Thoracic aorta (tissue), 2 donors: ENCODE measurements around the gene RALGAPA2. TPM values are rescaled to one million over a fixed set of nuclear protein-coding genes. Genes with fewer than 3 reads are reported as not detected.

Experiments used
- ATAC-seq: fragments of 150-250 bp; one replicate; pipeline ENCODE4 v1.8.0; 2017; ENCODE audit warnings: low read depth; ENCODE audit not compliant: insufficient number of reproducible peaks, low FRiP score
- DNase-seq: peaks from one replicate; pipeline ENCODE4 v3.0.0-alpha.2; 2020; ENCODE audit warnings: low spot score
- H3K27ac ChIP-seq, 2 donors: fragments of 200-600 bp; sonication (generic); 1 replicate in 1 of 2; 2 replicates in 1 of 2; pipeline ENCODE4 v1.5.1; 2016; ENCODE audit warnings: mild to moderate bottlenecking in 2 of 2, moderate library complexity in 2 of 2
- H3K27me3 ChIP-seq: fragments of 200-600 bp; sonication (generic); replicated peaks from 2 replicates; pipeline ENCODE4 v1.6.0; 2016; ENCODE audit warnings: mild to moderate bottlenecking; ENCODE audit not compliant: insufficient read depth
- H3K36me3 ChIP-seq: fragments of 200-600 bp; sonication (generic); one replicate; pipeline ENCODE4 v1.5.1; 2016
- H3K4me1 ChIP-seq, 2 donors: fragments of 200-600 bp; sonication (generic); 1 replicate in 1 of 2; 2 replicates in 1 of 2; pipeline versions ENCODE4 v1.5.1 to v1.6.0; 2016; ENCODE audit warnings: low read depth in 2 of 2, mild to moderate bottlenecking in 1 of 2; ENCODE audit not compliant: control insufficient read depth in 1 of 2
- H3K4me3 ChIP-seq: fragments of 200-600 bp; sonication (generic); 2 replicates; pipeline ENCODE4 v1.5.1; 2016; ENCODE audit warnings: mild to moderate bottlenecking
- H3K9me3 ChIP-seq: fragments of 200-600 bp; sonication (generic); 2 replicates; pipeline ENCODE4 v1.5.1; 2016
- CTCF ChIP-seq: fragments of 200-600 bp; sonication (generic); IDR thresholded peaks from one replicate; pipeline ENCODE4 v1.5.1; 2019; ENCODE audit warnings: antibody characterized with exemption
- total RNA-seq, 2 donors: library from RNA; depleted of rRNA; stranded (reverse); fragments of >200 nt; gene quantifications; one replicate each; pipeline versions ENCODE4 v1.1.0 to v1.2.3, GENCODE V29; 2016

Gene RALGAPA2
- total RNA-seq, 2 donors from 2014 or later = 20.3 to 48.3 TPM

GRCh38 chr20:20525756-20526155 is 186.7 kb downstream of the RALGAPA2 start:
- Histone ChIP-seq H3K27me3 (no peaks in the 10 kb centered on the region), H3K27ac (no peak overlapping the region), H3K4me1 (peaks cover 0 to 11% of the 10 kb centered on the region in 2 donors), H3K4me3 (no peak overlapping the region), H3K36me3 (peaks cover 9% of the 10 kb centered on the region), H3K9me3 (no peaks in the 10 kb centered on the region)
- no peak for ATAC-seq
- DNase-seq = no peak
- no peak for TF ChIP-seq CTCF

DNA sequence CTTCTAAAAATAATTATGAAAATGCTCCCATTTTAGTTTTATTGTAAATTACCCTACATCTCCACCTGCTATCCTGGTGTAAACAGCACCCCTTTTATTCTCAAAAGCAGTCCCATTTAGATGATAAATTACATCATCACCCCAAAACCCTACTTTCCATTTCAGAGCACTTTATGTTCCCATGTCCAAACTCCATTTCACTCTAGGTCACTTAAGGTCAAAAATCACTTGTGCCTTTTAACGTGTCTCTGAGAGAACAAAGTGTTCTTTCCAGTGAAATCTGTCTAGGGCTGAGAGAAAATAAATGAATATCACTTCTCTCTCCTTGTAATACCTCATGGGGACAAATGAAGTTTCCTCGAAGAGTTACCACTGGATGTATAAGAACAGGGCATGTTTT is 187.2 kb downstream of the RALGAPA2 start:
- Histone ChIP-seq H3K27ac (no peak overlapping the region), H3K4me1 (peaks cover 0 to 11% of the 10 kb centered on the region in 2 donors), H3K27me3 (no peaks in the 10 kb centered on the region), H3K36me3 (peaks cover 9% of the 10 kb centered on the region), H3K9me3 (no peaks in the 10 kb centered on the region), H3K4me3 (no peak overlapping the region)
- DNase-seq (no peak), ATAC-seq (no peak)
- TF ChIP-seq CTCF = no peak

DNA sequence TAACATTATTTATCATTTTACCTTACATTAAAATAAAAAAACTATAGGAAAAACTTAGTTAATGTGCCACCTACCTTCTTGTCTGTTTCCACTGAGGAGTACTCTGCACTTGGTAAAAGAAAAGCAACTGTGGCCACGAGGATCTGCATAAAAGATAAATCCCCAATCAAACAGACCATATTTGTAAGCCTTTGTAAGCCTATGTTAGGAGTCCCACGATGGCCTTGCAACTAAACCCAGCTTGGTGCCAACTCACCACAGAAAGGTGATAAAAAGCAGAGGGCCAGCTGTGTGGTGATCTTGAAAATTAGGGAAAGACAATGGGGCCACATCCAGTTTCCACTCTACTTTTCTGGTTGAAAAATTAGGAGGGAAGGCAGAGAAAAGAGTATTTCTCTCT is 187.7 kb downstream of the RALGAPA2 start:
- no peak for ATAC-seq
- DNase-seq = no peak
- peaks cover 0 to 11% of the 10 kb centered on the region in 2 donors for H3K4me1 ChIP-seq
- H3K36me3 ChIP-seq = peaks cover 11% of the 10 kb centered on the region
- TF ChIP-seq CTCF = no peak
- H3K9me3 ChIP-seq = no peaks in the 10 kb centered on the region
- H3K27me3 ChIP-seq = no peaks in the 10 kb centered on the region
- H3K27ac ChIP-seq = no peak overlapping the region
- H3K4me3 ChIP-seq = no peak overlapping the region

DNA sequence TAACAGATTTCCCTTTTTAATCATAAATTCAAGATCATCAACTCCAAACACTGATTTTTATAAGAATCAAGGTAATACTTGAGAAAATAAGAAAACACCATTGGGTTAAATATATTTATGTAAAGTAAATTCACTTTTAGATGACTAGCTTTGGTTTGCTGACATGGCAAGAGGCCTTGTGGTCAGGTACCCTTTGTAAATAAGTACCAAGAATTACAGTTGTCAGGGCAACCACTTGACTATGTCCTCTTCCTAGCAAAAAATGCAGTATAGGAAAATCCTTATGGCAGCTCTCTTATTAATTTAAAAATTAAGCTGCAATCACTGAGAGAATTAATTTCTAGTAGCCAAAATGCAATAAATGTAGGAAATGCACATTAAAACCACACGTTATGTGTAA is 190.7 kb downstream of the RALGAPA2 start:
- H3K36me3 ChIP-seq = peaks cover 11% of the 10 kb centered on the region

GRCh38 chr20:20520776-20521175 is 191.7 kb downstream of the RALGAPA2 start:
- no peak overlapping the region for H3K4me3 ChIP-seq
- no peaks in the 10 kb centered on the region for H3K27me3 ChIP-seq
- ATAC-seq (no peak), DNase-seq (no peak)
- peaks cover 0 to 10% of the 10 kb centered on the region in 2 donors for H3K4me1 ChIP-seq
- no peak overlapping the region for H3K27ac ChIP-seq
- H3K36me3 ChIP-seq = peaks cover 14% of the 10 kb centered on the region
- H3K9me3 ChIP-seq = no peaks in the 10 kb centered on the region
- TF ChIP-seq CTCF = no peak

More for the DNA sequence above, 190.7 kb downstream of the RALGAPA2 start:
- TF ChIP-seq CTCF = no peak
- Histone ChIP-seq H3K9me3 (no peaks in the 10 kb centered on the region), H3K27me3 (no peaks in the 10 kb centered on the region), H3K27ac (no peak overlapping the region), H3K4me3 (no peak overlapping the region), H3K4me1 (peaks cover 0 to 11% of the 10 kb centered on the region in 2 donors)
- DNase-seq = no peak
- ATAC-seq = no peak
